GM12891 (cell line): ENCODE measurements around the gene PRXL2A.

Source experiments
- PAX5 ChIP-seq: IDR thresholded peaks from 2 replicates; pipeline ENCODE4 v1.6.1; 2011; ENCODE audit warnings: low read length, moderate library complexity, mild to moderate bottlenecking; ENCODE audit not compliant: insufficient read depth, severe bottlenecking
- POLR2A ChIP-seq: IDR thresholded peaks from 2 replicates; pipeline ENCODE4 v1.6.1; 2011; ENCODE audit warnings: low read depth, low read length, control low read depth
- POLR2AphosphoS5 ChIP-seq: IDR thresholded peaks from 2 replicates; pipeline ENCODE4 v1.6.1; 2011; ENCODE audit warnings: low read depth, low read length, control low read depth
- POU2F2 ChIP-seq: IDR thresholded peaks from 2 replicates; pipeline ENCODE4 v1.6.1; 2011; ENCODE audit warnings: low read depth, mild to moderate bottlenecking, control low read depth, low read length, moderate library complexity
- SPI1 ChIP-seq: IDR thresholded peaks from 2 replicates; pipeline ENCODE4 v1.6.1; 2011; ENCODE audit warnings: low read depth, low read length, control low read depth
- TAF1 ChIP-seq: IDR thresholded peaks from 2 replicates; pipeline ENCODE4 v1.6.1; 2011; ENCODE audit warnings: low read depth, low read length, control low read depth

DNA sequence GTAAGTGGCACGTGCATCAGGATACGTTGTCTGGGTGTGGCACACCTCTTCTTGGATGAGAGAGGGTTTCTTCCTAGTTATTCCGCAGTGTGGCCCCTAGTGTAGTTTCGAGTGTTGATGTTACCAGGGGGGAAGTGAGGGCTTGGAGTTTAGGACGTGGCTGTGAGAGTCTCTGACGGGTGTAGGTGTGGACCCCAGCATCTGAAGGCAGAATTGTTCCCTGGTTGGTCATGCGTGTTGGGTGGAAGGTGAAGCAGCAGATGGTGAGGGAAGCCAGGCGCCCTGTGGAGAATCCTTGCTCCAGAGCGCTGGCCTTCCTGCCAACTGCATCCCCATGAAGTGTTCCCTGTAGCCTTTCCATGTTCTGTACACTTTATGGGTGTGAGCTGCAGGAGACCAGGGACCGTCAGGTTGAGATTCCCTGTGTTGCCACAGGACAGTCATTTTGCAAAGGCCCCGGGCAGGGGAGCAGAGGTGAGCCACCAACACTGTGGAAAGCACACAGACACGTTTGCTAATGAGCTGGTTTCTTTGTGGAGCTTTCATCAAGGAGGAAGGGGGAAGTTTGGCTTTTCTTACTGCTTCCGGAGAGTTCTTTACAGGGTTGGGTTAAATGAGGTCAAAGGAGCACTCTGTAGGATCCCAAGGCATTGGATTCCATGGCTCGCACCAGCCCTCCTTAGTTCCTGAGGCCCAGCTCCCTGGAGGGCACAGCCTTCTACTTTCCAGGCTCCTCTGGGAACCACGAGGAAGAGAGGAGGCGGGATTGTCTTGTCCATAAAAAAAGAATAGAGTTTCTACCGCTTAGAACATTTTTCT is 77.8 kb downstream of the PRXL2A start:
- no peak for TF ChIP-seq POLR2A
- no peak for TF ChIP-seq POLR2AphosphoS5
- no peak for TF ChIP-seq PAX5
- no peak for TF ChIP-seq TAF1
- TF ChIP-seq SPI1: no peak
- TF ChIP-seq POU2F2: no peak
